ENCODE data around the gene CD8B.

CD8B gene

GRCh38 chr2:86786001-86786536 is 75.6 kb downstream of the CD8B start:
- TF ChIP-seq CTCF (IDR thresholded peaks at IDR 0.05): no peak

- no peak for TF ChIP-seq CTCF (IDR thresholded peaks at IDR 0.05)
Observed at GRCh38 chr2:86785456-86785855, 76.2 kb downstream of the CD8B start.

GRCh38 chr2:86783615-86784339 is 77.9 kb downstream of the CD8B start:
- no peak for TF ChIP-seq CTCF (IDR thresholded peaks at IDR 0.05)

GRCh38 chr2:86782748-86783147 is 78.9 kb downstream of the CD8B start:
- no peak for TF ChIP-seq CTCF (IDR thresholded peaks at IDR 0.05)

GRCh38 chr2:86781363-86781762 is 80.3 kb downstream of the CD8B start:
- TF ChIP-seq CTCF (IDR thresholded peaks at IDR 0.05): no peak

GRCh38 chr2:86779971-86780370 is 81.7 kb downstream of the CD8B start:
- TF ChIP-seq CTCF (IDR thresholded peaks at IDR 0.05): no peak

- no peak for TF ChIP-seq CTCF (IDR thresholded peaks at IDR 0.05)
Observed at GRCh38 chr2:86778957-86779356, 82.7 kb downstream of the CD8B start.

Measured in LNCAP (cell line).